ENCODE results near the gene KAZN. TPM values are rescaled to one million over a fixed set of nuclear protein-coding genes. Genes with fewer than 3 reads are reported as not detected.
"Not testable (repeated sequence)": the region's sequence is repeated elsewhere in the genome, so short reads cannot be mapped to it uniquely, and the experiment has no call there.

KAZN gene
- total RNA-seq, 4 donors from 2014 or later, result 9.2 to 30.6 (median 21.2) TPM

GRCh38 chr1:14959059-14959694 is 360.7 kb downstream of the KAZN start:
- ATAC-seq (ENCODE audit: low FRiP score) (no peak), DNase-seq (ENCODE audit: low spot score) (no peak)
- TF ChIP-seq CTCF (IDR thresholded peaks at IDR 0.05), result no peak

GRCh38 chr1:14961661-14962267 is 363.3 kb downstream of the KAZN start:
- DNase-seq (ENCODE audit: low spot score) (no peak), ATAC-seq (ENCODE audit: low FRiP score) (no peak)
- TF ChIP-seq CTCF (IDR thresholded peaks at IDR 0.05), result no peak

- no peak for ATAC-seq (ENCODE audit: low FRiP score)
- no peak for TF ChIP-seq CTCF (IDR thresholded peaks at IDR 0.05)
- DNase-seq (ENCODE audit: low spot score), result no peak
Observed at GRCh38 chr1:14962407-14962806, 363.9 kb downstream of the KAZN start.

- not testable (repeated sequence) for DNase-seq (ENCODE audit: low spot score)
Observed at GRCh38 chr1:14963791-14964710, 365.6 kb downstream of the KAZN start.

GRCh38 chr1:14964711-14965055 is 366.2 kb downstream of the KAZN start:
- ATAC-seq (ENCODE audit: low FRiP score) (no peak), DNase-seq (ENCODE audit: low spot score) (no peak)
- TF ChIP-seq CTCF (IDR thresholded peaks at IDR 0.05), result no peak

More at GRCh38 chr1:14963791-14964710, 365.6 kb downstream of the KAZN start:
- not testable (repeated sequence) for ATAC-seq (ENCODE audit: low FRiP score)

- DNase-seq (ENCODE audit: low spot score) (no peak), ATAC-seq (ENCODE audit: low FRiP score) (peak; percentile 82)
- no peak for TF ChIP-seq CTCF (IDR thresholded peaks at IDR 0.05)
Observed at GRCh38 chr1:14968251-14968851, 369.9 kb downstream of the KAZN start.

- ATAC-seq (ENCODE audit: low FRiP score), result no peak
- DNase-seq (ENCODE audit: low spot score), result no peak
- no peak for TF ChIP-seq CTCF (IDR thresholded peaks at IDR 0.05)
Observed at GRCh38 chr1:14969006-14969405, 370.5 kb downstream of the KAZN start.

Measured in omental fat pad (tissue), 4 donors.